GM12878 (cell line): Measurements from ENCODE around the gene DCC. TPM values are rescaled to one million over a fixed set of nuclear protein-coding genes. Genes with fewer than 3 reads are reported as not detected.

Source experiments
- ATAC-seq: fragments of 200-7000 bp; cut with Tn5 transposase; 3 replicates; pipeline ENCODE4 v1.9.1; 2020; ENCODE audit warnings: mild to moderate bottlenecking, moderate library complexity
- BruUV-seq: library from RNA; stranded (reverse); fragments of 400-500 nt; replicated peaks from 2 replicates; lab custom pipeline; 2021; lab: Mats Ljungman, UMichigan
- CTCF ChIA-PET: fragments of 300-600 bp; sonication (Branson Sonifier 250); formaldehyde crosslinking; extraction: SDS; loops from one replicate; lab custom pipeline; 2021; ENCODE audit warnings: inconsistent platforms; lab: Yijun Ruan, JAX
- POLR2A ChIA-PET: fragments of 350-600 bp; formaldehyde crosslinking; extraction: SDS; loops from one replicate; lab custom pipeline; 2021; ENCODE audit warnings: inconsistent platforms; lab: Charles Lee
- RAD21 ChIA-PET: fragments of 300-600 bp; sonication (Branson Sonifier 250); formaldehyde crosslinking; loops from one replicate; lab custom pipeline; 2023; ENCODE audit warnings: antibody characterized with exemption; ENCODE audit not compliant: unreplicated experiment; lab: Charles Lee
- SMC1A ChIA-PET: fragments of 300-600 bp; sonication (Branson Sonifier 250); formaldehyde crosslinking; loops from one replicate; lab custom pipeline; 2023; ENCODE audit not compliant: unreplicated experiment, uncharacterized antibody; lab: Charles Lee
- DNase-seq: peaks from one replicate; pipeline ENCODE4 v3.0.0-alpha.2; 2011; ENCODE audit warnings: low read depth, low spot score
- FAIRE-seq: peaks from 3 replicates; lab custom pipeline; 2011; peaks lifted over from hg19 to GRCh38; lab: Jason Lieb, UNC
- H2AFZ ChIP-seq: 2 replicates; pipeline ENCODE4 v1.6.0; 2011; ENCODE audit warnings: low read depth, low read length, control low read depth; ENCODE audit not compliant: control insufficient read depth
- H3K27ac ChIP-seq: 2 replicates; pipeline ENCODE4 v1.5.1; 2011; ENCODE audit warnings: control low read depth; ENCODE audit not compliant: control insufficient read depth, insufficient read depth
- H3K27me3 ChIP-seq, 2 experiments: replicated peaks in 1 of 2; 2 replicates each; pipeline versions ENCODE4 v1.6.0 to v1.6.1; 2011; ENCODE audit warnings: low read length in 1 of 2; ENCODE audit not compliant: control insufficient read depth in 2 of 2, insufficient read depth in 2 of 2
- H3K36me3 ChIP-seq, 2 experiments: 2 replicates each; pipeline ENCODE4 v1.5.1; 2011; ENCODE audit warnings: low read length in 1 of 2; ENCODE audit not compliant: control insufficient read depth in 2 of 2, insufficient read depth in 2 of 2
- H3K4me1 ChIP-seq: 2 replicates; pipeline ENCODE4 v1.6.1; 2011; ENCODE audit warnings: mild to moderate bottlenecking, low read length, moderate library complexity, mixed read lengths; ENCODE audit not compliant: control insufficient read depth, insufficient read depth
- H3K4me2 ChIP-seq: 2 replicates; pipeline ENCODE4 v1.6.0; 2011; ENCODE audit warnings: control low read depth; ENCODE audit not compliant: control insufficient read depth, insufficient read depth
- H3K4me3 ChIP-seq: fragments of 200-600 bp; sonication (generic); 2 replicates; pipeline ENCODE4 v1.5.1; 2016
- H3K79me2 ChIP-seq: 2 replicates; pipeline ENCODE4 v1.6.0; 2011; ENCODE audit warnings: low read length; ENCODE audit not compliant: control insufficient read depth, insufficient read depth
- H3K9ac ChIP-seq: 2 replicates; pipeline ENCODE4 v1.8.0; 2011; ENCODE audit warnings: low read length, control low read depth, mixed read lengths; ENCODE audit not compliant: control insufficient read depth, insufficient read depth
- H3K9me3 ChIP-seq: replicated peaks from 3 replicates; pipeline ENCODE4 v1.5.1; 2011; ENCODE audit warnings: mild to moderate bottlenecking, low read length; ENCODE audit not compliant: control insufficient read depth, insufficient read depth
- H4K20me1 ChIP-seq: 2 replicates; pipeline ENCODE4 v1.6.0; 2011; ENCODE audit not compliant: control insufficient read depth, insufficient read depth
- JUNB ChIP-seq: IDR thresholded peaks from 2 replicates; pipeline ENCODE4 v1.6.1; 2016; ENCODE audit warnings: antibody characterized with exemption, mild to moderate bottlenecking
- KAT2A ChIP-seq: conservative IDR thresholded peaks from 2 replicates; pipeline ENCODE4 v1.6.1; 2011; ENCODE audit warnings: low read depth, low read length; ENCODE audit not compliant: control insufficient read depth
- MTA2 ChIP-seq: fragments of 450-650 bp; IDR thresholded peaks from 2 replicates; pipeline ENCODE4 v1.6.1; 2016; ENCODE audit warnings: low read depth, mild to moderate bottlenecking, moderate library complexity
- NRF1 ChIP-seq: conservative IDR thresholded peaks from 2 replicates; pipeline ENCODE4 v1.6.1; 2011; ENCODE audit warnings: mild to moderate bottlenecking, low read depth, low read length, improper control_type of control experiment
- RELA ChIP-seq: fragments of 450-650 bp; IDR thresholded peaks from 2 replicates; pipeline ENCODE4 v1.8.0; 2014; ENCODE audit warnings: borderline replicate concordance; ENCODE audit not compliant: partially characterized antibody
- SRF ChIP-seq, 2 experiments: IDR thresholded peaks; 2 replicates each; pipeline ENCODE4 v1.6.1; 2011; ENCODE audit warnings: low read depth in 2 of 2, low read length in 2 of 2, mild to moderate bottlenecking in 1 of 2, moderate library complexity in 1 of 2
- in situ Hi-C: fragments of 300-500 bp; cut with MboI; formaldehyde crosslinking; loops from 9 replicates; pipeline ENCODE4 v1.14.3; 2018; ENCODE audit warnings: mixed read lengths
- intact Hi-C: fragments of 100-400 bp; cut with micrococcal nuclease; formaldehyde crosslinking; loops from one replicate; pipeline ENCODE4 v1.14.2; 2022; ENCODE audit not compliant: unreplicated experiment
- polyA plus RNA-seq, 11 experiments: library from polyadenylated mRNA; depleted of rRNA in 4 of 11; unstranded in 6 of 11; stranded (reverse) in 5 of 11; fragments of >200 nt; fragmentation: Nextera tagmentation in 4 of 11; fragmentation: Illumina TruSeq in 1 of 11; extraction: Ambion mirVana in 4 of 11; extraction: Trizol in 1 of 11; gene quantifications; 1 replicate in 1 of 11; 2 replicates in 10 of 11; pipeline versions ENCODE4 v1.2.1 to v1.2.3, GENCODE V29; 2011 to 2016; ENCODE audit warnings: inconsistent platforms in 2 of 11, missing spikeins in 2 of 11, low read depth in 1 of 11
- total RNA-seq, 4 experiments: library from RNA; depleted of rRNA in 3 of 4; stranded (reverse); fragments of >200 nt in 3 of 4; fragmentation: Illumina TruSeq in 1 of 4; extraction: Trizol in 1 of 4; gene quantifications; 2 replicates each; pipeline versions ENCODE4 v1.2.1 to v1.2.3, GENCODE V29; 2013 to 2021
- TF ChIP-seq, protein P1 (sequence below): fragments of 450-650 bp; formaldehyde crosslinking; IDR thresholded peaks from 2 replicates; pipeline ENCODE4 v1.5.0; 2022; ENCODE audit warnings: mild to moderate bottlenecking, missing genetic modification characterization
- TF ChIP-seq, protein P2 (sequence below): fragments of 150-350 bp; IDR thresholded peaks from 2 replicates; pipeline ENCODE4 v1.6.1; 2014; ENCODE audit warnings: mild to moderate bottlenecking, low read depth, low read length
- TF ChIP-seq, protein P3 (sequence below): fragments of 450-650 bp; formaldehyde crosslinking; IDR thresholded peaks from 2 replicates; pipeline ENCODE4 v1.4.0; 2022; ENCODE audit warnings: mild to moderate bottlenecking, moderate library complexity
- TF ChIP-seq, protein P4 (sequence below): fragments of 450-650 bp; IDR thresholded peaks from 2 replicates; pipeline ENCODE4 v1.6.1; 2016; ENCODE audit warnings: mild to moderate bottlenecking, moderate library complexity, borderline replicate concordance

Gene DCC
- total and polyA plus RNA-seq, 10 of the 15 experiments (the other 5 are each of a cell fraction or from before 2014, with no cell fraction given): 0.01 TPM; not detected in 9

DNA sequence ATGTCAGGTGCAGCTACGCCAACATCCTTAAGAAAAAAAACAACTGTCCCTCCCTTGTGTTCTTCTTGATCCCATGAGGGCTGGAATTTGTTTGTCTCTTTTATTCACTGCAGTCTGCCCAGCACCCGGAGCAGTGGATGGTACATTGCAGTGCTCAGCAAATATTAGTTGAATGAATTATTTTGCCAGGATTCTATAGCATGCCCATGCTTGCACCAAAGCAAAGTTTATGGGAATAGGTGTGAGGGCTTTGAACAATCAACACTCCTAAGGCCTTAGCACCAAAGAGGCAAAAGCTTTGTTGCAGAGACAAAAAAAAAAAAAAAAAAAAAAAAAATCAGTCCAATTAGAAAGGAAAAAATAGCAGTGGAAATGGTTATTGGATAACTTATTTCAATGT lies 28.7 kb upstream of the DCC start (continued):
- TF ChIP-seq, protein P1, sequence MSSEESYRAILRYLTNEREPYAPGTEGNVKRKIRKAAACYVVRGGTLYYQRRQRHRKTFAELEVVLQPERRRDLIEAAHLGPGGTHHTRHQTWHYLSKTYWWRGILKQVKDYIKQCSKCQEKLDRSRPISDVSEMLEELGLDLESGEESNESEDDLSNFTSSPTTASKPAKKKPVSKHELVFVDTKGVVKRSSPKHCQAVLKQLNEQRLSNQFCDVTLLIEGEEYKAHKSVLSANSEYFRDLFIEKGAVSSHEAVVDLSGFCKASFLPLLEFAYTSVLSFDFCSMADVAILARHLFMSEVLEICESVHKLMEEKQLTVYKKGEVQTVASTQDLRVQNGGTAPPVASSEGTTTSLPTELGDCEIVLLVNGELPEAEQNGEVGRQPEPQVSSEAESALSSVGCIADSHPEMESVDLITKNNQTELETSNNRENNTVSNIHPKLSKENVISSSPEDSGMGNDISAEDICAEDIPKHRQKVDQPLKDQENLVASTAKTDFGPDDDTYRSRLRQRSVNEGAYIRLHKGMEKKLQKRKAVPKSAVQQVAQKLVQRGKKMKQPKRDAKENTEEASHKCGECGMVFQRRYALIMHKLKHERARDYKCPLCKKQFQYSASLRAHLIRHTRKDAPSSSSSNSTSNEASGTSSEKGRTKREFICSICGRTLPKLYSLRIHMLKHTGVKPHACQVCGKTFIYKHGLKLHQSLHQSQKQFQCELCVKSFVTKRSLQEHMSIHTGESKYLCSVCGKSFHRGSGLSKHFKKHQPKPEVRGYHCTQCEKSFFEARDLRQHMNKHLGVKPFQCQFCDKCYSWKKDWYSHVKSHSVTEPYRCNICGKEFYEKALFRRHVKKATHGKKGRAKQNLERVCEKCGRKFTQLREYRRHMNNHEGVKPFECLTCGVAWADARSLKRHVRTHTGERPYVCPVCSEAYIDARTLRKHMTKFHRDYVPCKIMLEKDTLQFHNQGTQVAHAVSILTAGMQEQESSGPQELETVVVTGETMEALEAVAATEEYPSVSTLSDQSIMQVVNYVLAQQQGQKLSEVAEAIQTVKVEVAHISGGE (CRISPR knock-in tag): no peak
- TF ChIP-seq KAT2A (no peak), RELA (no peak), JUNB (no peak)
- TF ChIP-seq, protein P2, sequence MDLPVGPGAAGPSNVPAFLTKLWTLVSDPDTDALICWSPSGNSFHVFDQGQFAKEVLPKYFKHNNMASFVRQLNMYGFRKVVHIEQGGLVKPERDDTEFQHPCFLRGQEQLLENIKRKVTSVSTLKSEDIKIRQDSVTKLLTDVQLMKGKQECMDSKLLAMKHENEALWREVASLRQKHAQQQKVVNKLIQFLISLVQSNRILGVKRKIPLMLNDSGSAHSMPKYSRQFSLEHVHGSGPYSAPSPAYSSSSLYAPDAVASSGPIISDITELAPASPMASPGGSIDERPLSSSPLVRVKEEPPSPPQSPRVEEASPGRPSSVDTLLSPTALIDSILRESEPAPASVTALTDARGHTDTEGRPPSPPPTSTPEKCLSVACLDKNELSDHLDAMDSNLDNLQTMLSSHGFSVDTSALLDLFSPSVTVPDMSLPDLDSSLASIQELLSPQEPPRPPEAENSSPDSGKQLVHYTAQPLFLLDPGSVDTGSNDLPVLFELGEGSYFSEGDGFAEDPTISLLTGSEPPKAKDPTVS: no peak
- TF ChIP-seq, all 136 proteins: peak for 0

DNA sequence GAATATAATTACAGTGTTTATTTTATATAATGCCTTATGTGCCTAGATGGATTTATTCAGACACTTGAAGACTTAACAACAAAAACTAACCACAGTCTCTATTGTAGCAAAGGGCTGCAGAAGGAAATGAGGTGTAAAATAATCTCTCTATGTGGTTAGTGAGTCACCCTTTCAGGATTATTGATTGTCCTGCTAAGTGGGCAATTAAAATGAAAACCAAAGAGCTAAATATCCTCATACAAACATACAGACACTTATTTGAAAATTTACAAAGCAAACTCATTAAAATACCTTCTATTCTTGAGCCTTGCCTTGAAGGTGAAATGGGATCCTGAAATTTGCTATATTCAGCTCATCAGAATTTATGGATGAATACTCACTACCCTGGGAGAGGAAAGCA lies 27.7 kb upstream of the DCC start:
- in situ Hi-C loops: no loop called here
- intact Hi-C loops: no loop called here
- Histone ChIP-seq H3K4me2 (no peak overlapping the region), H3K36me3 (no peaks in the 10 kb centered on the region), H2AFZ (no peak overlapping the region), H3K4me3 (no peak overlapping the region), H3K9ac (no peak overlapping the region), H3K79me2 (no peaks in the 10 kb centered on the region), H3K4me1 (no peaks in the 10 kb centered on the region), H3K27ac (no peak overlapping the region), H3K27me3 (no peaks in the 10 kb centered on the region), H3K9me3 (no peaks in the 10 kb centered on the region), H4K20me1 (no peaks in the 10 kb centered on the region)
- ChIA-PET CTCF (interaction anchor here (0.6 to 1.7 kb wide), 2 partner anchors 23 to 44 kb away, joined by 3 to 5 read pairs; no protein-coding TSS in a partner anchor), POLR2A (no interaction called here), RAD21 (no interaction called here), SMC1A (interaction anchor here (0.9 to 1.2 kb wide), 2 partner anchors 10 to 23 kb away, joined by 3 read pairs; no protein-coding TSS in a partner anchor)
- FAIRE-seq (no peak), ATAC-seq (peak; percentile 62), DNase-seq (no peak)
- BruUV-seq: no TSS peak
- no peak for TF ChIP-seq SRF (IDR thresholded peaks at IDR 0.05; ENCODE audit: low read depth in 2 of 2, low read length in 2 of 2)
- TF ChIP-seq, protein P3, sequence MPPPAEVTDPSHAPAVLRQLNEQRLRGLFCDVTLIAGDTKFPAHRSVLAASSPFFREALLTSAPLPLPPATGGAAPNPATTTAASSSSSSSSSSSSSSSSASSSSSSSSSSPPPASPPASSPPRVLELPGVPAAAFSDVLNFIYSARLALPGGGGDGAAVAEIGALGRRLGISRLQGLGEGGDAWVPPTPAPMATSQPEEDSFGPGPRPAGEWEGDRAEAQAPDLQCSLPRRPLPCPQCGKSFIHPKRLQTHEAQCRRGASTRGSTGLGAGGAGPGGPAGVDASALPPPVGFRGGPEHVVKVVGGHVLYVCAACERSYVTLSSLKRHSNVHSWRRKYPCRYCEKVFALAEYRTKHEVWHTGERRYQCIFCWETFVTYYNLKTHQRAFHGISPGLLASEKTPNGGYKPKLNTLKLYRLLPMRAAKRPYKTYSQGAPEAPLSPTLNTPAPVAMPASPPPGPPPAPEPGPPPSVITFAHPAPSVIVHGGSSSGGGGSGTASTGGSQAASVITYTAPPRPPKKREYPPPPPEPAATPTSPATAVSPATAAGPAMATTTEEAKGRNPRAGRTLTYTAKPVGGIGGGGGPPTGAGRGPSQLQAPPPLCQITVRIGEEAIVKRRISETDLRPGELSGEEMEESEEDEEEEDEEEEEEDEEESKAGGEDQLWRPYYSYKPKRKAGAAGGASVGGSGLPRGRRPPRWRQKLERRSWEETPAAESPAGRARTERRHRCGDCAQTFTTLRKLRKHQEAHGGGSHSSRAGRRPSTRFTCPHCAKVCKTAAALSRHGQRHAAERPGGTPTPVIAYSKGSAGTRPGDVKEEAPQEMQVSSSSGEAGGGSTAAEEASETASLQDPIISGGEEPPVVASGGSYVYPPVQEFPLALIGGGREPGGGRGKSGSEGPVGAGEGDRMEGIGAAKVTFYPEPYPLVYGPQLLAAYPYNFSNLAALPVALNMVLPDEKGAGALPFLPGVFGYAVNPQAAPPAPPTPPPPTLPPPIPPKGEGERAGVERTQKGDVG: no peak
- peak; percentile 71 for TF ChIP-seq MTA2
- no peak for TF ChIP-seq NRF1
- TF ChIP-seq, protein P4, sequence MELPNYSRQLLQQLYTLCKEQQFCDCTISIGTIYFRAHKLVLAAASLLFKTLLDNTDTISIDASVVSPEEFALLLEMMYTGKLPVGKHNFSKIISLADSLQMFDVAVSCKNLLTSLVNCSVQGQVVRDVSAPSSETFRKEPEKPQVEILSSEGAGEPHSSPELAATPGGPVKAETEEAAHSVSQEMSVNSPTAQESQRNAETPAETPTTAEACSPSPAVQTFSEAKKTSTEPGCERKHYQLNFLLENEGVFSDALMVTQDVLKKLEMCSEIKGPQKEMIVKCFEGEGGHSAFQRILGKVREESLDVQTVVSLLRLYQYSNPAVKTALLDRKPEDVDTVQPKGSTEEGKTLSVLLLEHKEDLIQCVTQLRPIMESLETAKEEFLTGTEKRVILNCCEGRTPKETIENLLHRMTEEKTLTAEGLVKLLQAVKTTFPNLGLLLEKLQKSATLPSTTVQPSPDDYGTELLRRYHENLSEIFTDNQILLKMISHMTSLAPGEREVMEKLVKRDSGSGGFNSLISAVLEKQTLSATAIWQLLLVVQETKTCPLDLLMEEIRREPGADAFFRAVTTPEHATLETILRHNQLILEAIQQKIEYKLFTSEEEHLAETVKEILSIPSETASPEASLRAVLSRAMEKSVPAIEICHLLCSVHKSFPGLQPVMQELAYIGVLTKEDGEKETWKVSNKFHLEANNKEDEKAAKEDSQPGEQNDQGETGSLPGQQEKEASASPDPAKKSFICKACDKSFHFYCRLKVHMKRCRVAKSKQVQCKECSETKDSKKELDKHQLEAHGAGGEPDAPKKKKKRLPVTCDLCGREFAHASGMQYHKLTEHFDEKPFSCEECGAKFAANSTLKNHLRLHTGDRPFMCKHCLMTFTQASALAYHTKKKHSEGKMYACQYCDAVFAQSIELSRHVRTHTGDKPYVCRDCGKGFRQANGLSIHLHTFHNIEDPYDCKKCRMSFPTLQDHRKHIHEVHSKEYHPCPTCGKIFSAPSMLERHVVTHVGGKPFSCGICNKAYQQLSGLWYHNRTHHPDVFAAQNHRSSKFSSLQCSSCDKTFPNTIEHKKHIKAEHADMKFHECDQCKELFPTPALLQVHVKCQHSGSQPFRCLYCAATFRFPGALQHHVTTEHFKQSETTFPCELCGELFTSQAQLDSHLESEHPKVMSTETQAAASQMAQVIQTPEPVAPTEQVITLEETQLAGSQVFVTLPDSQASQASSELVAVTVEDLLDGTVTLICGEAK: no peak
